Astrocyte (in vitro differentiated cells and primary cell): ENCODE data around the gene CILP2.

ENCODE experiments used
- EZH2 ChIP-seq: IDR thresholded peaks from 2 replicates; pipeline ENCODE4 v1.6.1; 2012; ENCODE audit warnings: mild to moderate bottlenecking, low read length, inconsistent platforms; ENCODE audit not compliant: insufficient read depth
- TF ChIP-seq, protein P1 (sequence below): IDR thresholded peaks from 2 replicates; pipeline ENCODE4 v1.5.1; 2011; ENCODE audit warnings: low read depth, mild to moderate bottlenecking, inconsistent platforms, low read length, moderate library complexity; ENCODE audit not compliant: insufficient read depth

DNA sequence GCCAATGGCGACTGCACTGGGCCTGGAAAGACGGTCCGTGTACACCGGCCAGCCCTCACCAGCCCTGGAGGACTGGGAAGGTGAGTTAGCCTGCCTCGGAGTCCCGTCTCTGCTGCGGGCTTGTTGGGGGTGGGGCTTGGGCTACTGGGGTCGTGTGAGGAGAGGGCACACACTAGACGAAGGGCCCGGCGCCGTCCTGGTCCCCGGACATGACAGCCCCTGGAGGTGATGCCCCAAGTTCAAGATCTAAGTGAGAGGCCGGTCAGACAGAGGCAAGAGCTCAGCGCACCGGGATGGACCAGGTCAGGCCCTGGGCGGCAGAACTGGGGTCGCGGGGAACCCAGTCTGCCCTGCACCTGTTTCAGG is 1.6 kb downstream of the CILP2 start:
- TF ChIP-seq EZH2 = no peak
- TF ChIP-seq, protein P1, sequence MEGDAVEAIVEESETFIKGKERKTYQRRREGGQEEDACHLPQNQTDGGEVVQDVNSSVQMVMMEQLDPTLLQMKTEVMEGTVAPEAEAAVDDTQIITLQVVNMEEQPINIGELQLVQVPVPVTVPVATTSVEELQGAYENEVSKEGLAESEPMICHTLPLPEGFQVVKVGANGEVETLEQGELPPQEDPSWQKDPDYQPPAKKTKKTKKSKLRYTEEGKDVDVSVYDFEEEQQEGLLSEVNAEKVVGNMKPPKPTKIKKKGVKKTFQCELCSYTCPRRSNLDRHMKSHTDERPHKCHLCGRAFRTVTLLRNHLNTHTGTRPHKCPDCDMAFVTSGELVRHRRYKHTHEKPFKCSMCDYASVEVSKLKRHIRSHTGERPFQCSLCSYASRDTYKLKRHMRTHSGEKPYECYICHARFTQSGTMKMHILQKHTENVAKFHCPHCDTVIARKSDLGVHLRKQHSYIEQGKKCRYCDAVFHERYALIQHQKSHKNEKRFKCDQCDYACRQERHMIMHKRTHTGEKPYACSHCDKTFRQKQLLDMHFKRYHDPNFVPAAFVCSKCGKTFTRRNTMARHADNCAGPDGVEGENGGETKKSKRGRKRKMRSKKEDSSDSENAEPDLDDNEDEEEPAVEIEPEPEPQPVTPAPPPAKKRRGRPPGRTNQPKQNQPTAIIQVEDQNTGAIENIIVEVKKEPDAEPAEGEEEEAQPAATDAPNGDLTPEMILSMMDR = no peak
